Suppressor macrophage (primary cell): ENCODE data around the gene QTRT2.

ENCODE experiments used
- DNase-seq, 4 experiments: peaks; one replicate each; pipeline ENCODE4 v3.0.0-alpha.2; 2020 to 2022

QTRT2 gene

GRCh38 chr3:114127517-114127916 lies 71.0 kb downstream of the QTRT2 start:
- no peak for DNase-seq

GRCh38 chr3:114128231-114128630 lies 71.7 kb downstream of the QTRT2 start:
- DNase-seq: no peak

GRCh38 chr3:114128826-114129225 lies 72.3 kb downstream of the QTRT2 start:
- DNase-seq: no peak

- DNase-seq: no peak
These were observed 76.0 kb downstream of the QTRT2 start for GRCh38 chr3:114132500-114132899.

- no peak for DNase-seq
These were observed 77.4 kb downstream of the QTRT2 start for GRCh38 chr3:114133947-114134346.
